ENCODE measurements around the gene RASGEF1B.

- TF ChIP-seq POLR2A (IDR thresholded peaks at IDR 0.05; ENCODE audit: low read depth, low read length) = no peak
- TF ChIP-seq POU2F2 (IDR thresholded peaks at IDR 0.05; ENCODE audit: low read depth, low read length) = no peak
- TF ChIP-seq TAF1 (IDR thresholded peaks at IDR 0.05; ENCODE audit: low read depth, low read length) = no peak
- TF ChIP-seq POLR2AphosphoS5 (IDR thresholded peaks at IDR 0.05; ENCODE audit: low read depth, low read length) = no peak
- TF ChIP-seq SPI1 (IDR thresholded peaks at IDR 0.05; ENCODE audit: low read depth, low read length) = no peak
Measured at GRCh38 chr4:81481151-81481550, 9.4 kb upstream of the RASGEF1B start.
